Vagina (tissue), 2 donors: ENCODE results near the gene ZGPAT. TPM values are rescaled to one million over a fixed set of nuclear protein-coding genes. Genes with fewer than 3 reads are reported as not detected.

ENCODE experiments used
- DNase-seq, 2 donors: peaks; one replicate each; pipeline ENCODE4 v3.0.0-alpha.2; 2017; ENCODE audit errors: extremely low spot score in 2 of 2
- H3K27ac ChIP-seq: fragments of 200-600 bp; sonication (generic); one replicate; pipeline ENCODE4 v1.5.1; 2019
- H3K27me3 ChIP-seq: fragments of 200-600 bp; sonication (generic); one replicate; pipeline ENCODE4 v1.5.1; 2019
- H3K36me3 ChIP-seq, 2 donors: fragments of 200-600 bp; sonication (generic); one replicate each; pipeline ENCODE4 v1.5.1; 2017 to 2019
- H3K4me1 ChIP-seq: fragments of 200-600 bp; sonication (generic); one replicate; pipeline ENCODE4 v1.5.1; 2019
- H3K4me3 ChIP-seq, 2 donors: fragments of 200-600 bp; sonication (generic); 1 replicate in 1 of 2; 2 replicates in 1 of 2; pipeline ENCODE4 v1.5.1; 2016 to 2019
- H3K9me3 ChIP-seq: fragments of 200-600 bp; sonication (generic); one replicate; pipeline ENCODE4 v1.5.1; 2019
- POLR2A ChIP-seq, 2 donors: fragments of 450-650 bp; IDR thresholded peaks; one replicate each; pipeline ENCODE4 v1.6.1; 2017; ENCODE audit warnings: antibody characterized with exemption in 2 of 2, mild to moderate bottlenecking in 2 of 2, moderate library complexity in 2 of 2
- POLR2AphosphoS5 ChIP-seq, 2 donors: sonication (generic); formaldehyde crosslinking; IDR thresholded peaks; one replicate each; pipeline ENCODE4 v1.9.0; 2017; ENCODE audit warnings: antibody characterized with exemption in 2 of 2, mild to moderate bottlenecking in 2 of 2, low read depth in 1 of 2; ENCODE audit not compliant: insufficient read depth in 1 of 2
- intact Hi-C: fragments of 100-400 bp; cut with DNase I; formaldehyde crosslinking; loops from one replicate; pipeline ENCODE4 v1.15.1; 2023
- total RNA-seq: library from RNA; depleted of rRNA; stranded (reverse); fragments of >200 nt; gene quantifications from one replicate; pipeline ENCODE4 v1.2.3, GENCODE V29; 2016
- TF ChIP-seq, protein P1 (sequence below), 3 experiments: fragments of 450-650 bp in 2 of 3; fragments of 200-600 bp in 1 of 3; sonication (generic) in 1 of 3; IDR thresholded peaks; one replicate each; pipeline ENCODE4 v1.5.1; 2017 to 2019; ENCODE audit warnings: antibody characterized with exemption in 3 of 3, mild to moderate bottlenecking in 2 of 3, moderate library complexity in 2 of 3

ZGPAT gene
- total RNA-seq, 1 donor from 2014 or later, result 30.4 TPM

DNA sequence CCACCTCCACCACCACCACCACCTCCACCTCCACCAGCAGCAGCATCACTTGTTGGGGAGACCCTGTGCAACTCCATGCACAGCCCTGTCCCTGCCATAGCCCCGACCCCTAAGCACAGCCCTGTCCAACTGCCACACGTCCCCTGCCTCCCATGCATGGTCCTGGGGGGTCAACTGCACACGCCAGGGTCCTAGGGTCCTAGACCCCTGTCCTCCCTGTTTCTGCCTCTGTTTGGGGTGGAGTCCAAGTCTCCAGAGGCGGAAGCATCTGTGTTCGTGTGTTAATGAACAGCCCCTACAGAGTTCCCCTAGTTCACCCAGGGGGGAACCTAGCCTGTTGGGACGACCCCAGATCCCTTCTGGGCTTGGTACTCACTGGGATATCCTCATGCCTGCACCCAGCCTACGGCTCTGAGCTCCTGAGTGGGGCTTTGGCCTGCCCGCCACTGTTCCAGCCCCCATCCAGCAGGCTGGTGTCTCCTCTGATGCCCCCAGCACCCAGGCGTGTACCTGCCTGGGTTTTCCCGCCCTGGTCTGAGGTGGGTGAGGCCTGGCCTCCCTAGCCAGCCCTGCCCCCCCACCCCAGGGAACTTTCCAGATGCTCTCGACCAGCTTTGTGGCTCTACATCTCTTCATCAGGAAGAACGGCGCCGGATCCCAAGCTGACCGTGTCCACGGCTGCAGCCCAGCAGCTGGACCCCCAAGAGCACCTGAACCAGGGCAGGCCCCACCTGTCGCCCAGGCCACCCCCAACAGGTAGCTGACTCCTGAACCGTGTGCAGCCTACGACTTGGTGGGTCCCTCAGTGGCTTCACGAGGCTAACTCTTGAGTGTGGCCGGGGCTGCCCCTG is 13.9 kb upstream of the ZGPAT start:
- DNase-seq, result no peak
- H3K4me3 ChIP-seq, result no peak overlapping the region
- H3K27me3 ChIP-seq, result no peaks in the 10 kb centered on the region
- H3K4me1 ChIP-seq, result peaks cover 33% of the 10 kb centered on the region
- TF ChIP-seq, protein P1, sequence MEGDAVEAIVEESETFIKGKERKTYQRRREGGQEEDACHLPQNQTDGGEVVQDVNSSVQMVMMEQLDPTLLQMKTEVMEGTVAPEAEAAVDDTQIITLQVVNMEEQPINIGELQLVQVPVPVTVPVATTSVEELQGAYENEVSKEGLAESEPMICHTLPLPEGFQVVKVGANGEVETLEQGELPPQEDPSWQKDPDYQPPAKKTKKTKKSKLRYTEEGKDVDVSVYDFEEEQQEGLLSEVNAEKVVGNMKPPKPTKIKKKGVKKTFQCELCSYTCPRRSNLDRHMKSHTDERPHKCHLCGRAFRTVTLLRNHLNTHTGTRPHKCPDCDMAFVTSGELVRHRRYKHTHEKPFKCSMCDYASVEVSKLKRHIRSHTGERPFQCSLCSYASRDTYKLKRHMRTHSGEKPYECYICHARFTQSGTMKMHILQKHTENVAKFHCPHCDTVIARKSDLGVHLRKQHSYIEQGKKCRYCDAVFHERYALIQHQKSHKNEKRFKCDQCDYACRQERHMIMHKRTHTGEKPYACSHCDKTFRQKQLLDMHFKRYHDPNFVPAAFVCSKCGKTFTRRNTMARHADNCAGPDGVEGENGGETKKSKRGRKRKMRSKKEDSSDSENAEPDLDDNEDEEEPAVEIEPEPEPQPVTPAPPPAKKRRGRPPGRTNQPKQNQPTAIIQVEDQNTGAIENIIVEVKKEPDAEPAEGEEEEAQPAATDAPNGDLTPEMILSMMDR (IDR thresholded peaks at IDR 0.05), result no peak
- no peaks in the 10 kb centered on the region for H3K36me3 ChIP-seq
- intact Hi-C loops, result no loop called here
- H3K27ac ChIP-seq, result no peak overlapping the region
- H3K9me3 ChIP-seq, result no peaks in the 10 kb centered on the region

DNA sequence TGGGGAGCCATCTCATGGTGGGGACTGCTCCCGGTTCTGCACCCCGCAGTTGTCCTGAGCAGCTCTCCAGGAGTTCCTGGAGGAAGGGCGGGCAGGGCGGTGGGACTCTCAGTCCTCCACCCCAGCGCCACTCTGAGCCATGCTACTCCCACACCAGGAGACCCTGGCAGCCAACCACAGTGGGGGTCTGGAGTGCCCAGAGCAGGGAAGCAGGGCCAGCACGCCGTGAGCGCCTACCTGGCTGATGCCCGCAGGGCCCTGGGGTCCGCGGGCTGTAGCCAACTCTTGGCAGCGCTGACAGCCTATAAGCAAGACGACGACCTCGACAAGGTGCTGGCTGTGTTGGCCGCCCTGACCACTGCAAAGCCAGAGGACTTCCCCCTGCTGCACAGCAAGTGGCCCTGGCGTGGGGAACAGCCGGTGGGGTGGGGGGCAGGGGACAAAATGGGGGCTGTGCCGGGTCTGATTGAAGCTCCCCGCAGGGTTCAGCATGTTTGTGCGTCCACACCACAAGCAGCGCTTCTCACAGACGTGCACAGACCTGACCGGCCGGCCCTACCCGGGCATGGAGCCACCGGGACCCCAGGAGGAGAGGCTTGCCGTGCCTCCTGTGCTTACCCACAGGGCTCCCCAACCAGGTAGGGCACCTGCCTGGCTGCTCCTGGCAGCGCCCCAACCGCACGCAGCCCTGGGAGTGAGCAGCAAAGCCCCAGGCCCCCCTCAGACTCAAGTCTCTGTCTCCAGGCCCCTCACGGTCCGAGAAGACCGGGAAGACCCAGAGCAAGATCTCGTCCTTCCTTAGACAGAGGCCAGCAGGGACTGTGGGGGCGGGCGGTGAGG is 13.0 kb upstream of the ZGPAT start:
- TF ChIP-seq POLR2AphosphoS5 (IDR thresholded peaks at IDR 0.05; ENCODE audit: insufficient read depth in 1 of 2, low read depth in 1 of 2), result no peak
- TF ChIP-seq, protein P1 (IDR thresholded peaks at IDR 0.05), result no peak
- no peak for TF ChIP-seq POLR2A (IDR thresholded peaks at IDR 0.05)
- no peaks in the 10 kb centered on the region for H3K36me3 ChIP-seq
- no peak overlapping the region for H3K27ac ChIP-seq
- no peaks in the 10 kb centered on the region for H3K27me3 ChIP-seq
- H3K4me1 ChIP-seq, result peaks cover 42% of the 10 kb centered on the region
- H3K4me3 ChIP-seq, result no peak overlapping the region
- no peaks in the 10 kb centered on the region for H3K9me3 ChIP-seq
- intact Hi-C loops, result no loop called here
- no peak for DNase-seq

DNA sequence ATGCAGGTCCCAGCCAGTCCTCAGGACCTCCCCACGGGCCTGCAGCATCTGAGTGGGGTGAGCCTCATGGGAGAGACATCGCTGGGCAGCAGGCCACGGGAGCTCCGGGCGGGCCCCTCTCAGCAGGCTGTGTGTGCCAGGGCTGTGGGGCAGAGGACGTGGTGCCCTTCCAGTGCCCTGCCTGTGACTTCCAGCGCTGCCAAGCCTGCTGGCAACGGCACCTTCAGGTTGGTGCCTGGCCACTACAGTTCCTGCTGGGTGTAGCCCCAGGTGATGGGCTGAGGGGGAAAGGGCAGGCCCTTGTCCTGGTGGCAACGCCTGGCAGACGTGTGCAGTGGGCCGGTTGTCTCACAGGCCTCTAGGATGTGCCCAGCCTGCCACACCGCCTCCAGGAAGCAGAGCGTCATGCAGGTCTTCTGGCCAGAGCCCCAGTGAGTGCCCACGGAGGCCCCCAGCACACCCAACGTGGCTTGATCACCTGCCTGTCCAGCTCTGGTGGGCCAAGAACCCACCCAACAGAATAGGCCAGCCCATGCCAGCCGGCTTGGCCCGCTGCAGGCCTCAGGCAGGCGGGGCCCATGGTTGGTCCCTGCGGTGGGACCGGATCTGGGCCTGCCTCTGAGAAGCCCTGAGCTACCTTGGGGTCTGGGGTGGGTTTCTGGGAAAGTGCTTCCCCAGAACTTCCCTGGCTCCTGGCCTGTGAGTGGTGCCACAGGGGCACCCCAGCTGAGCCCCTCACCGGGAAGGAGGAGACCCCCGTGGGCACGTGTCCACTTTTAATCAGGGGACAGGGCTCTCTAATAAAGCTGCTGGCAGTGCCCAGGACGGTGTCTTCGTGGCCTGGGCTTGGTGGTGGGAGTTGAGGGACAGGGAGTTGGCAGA is 12.2 kb upstream of the ZGPAT start:
- Histone ChIP-seq H3K27ac (no peak overlapping the region), H3K9me3 (no peaks in the 10 kb centered on the region), H3K36me3 (no peaks in the 10 kb centered on the region), H3K4me3 (no peak overlapping the region), H3K27me3 (no peaks in the 10 kb centered on the region), H3K4me1 (peaks cover 43% of the 10 kb centered on the region)
- TF ChIP-seq POLR2AphosphoS5 (IDR thresholded peaks at IDR 0.05; ENCODE audit: insufficient read depth in 1 of 2, low read depth in 1 of 2) (no peak), POLR2A (IDR thresholded peaks at IDR 0.05) (no peak)
- TF ChIP-seq, protein P1 (IDR thresholded peaks at IDR 0.05), result no peak
- intact Hi-C loops, result no loop called here
- DNase-seq, result no peak

DNA sequence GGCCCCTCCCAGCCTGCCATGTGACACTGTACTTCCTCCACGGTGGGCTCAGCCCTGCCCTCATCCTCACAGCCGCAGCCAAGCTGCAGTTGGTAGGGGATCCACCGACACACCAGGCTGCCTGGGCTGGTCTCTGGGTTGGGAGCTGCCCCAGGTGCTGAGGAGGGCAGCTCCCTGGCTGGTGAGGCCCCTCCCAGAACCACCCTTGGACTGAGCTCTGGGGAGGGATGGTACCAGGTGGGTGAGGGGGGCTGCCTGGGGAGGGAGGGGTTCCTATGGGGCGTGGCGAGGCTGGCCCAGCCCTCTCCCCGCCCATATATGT is 11.6 kb upstream of the ZGPAT start:
- peaks cover 43% of the 10 kb centered on the region for H3K4me1 ChIP-seq
- intact Hi-C loops, result no loop called here
- H3K27ac ChIP-seq, result no peak overlapping the region
- H3K36me3 ChIP-seq, result no peaks in the 10 kb centered on the region
- no peak for TF ChIP-seq POLR2A (IDR thresholded peaks at IDR 0.05)
- no peak for TF ChIP-seq POLR2AphosphoS5 (IDR thresholded peaks at IDR 0.05; ENCODE audit: insufficient read depth in 1 of 2, low read depth in 1 of 2)
- H3K27me3 ChIP-seq, result no peaks in the 10 kb centered on the region
- DNase-seq, result no peak
- peak overlapping the region in 1 of 2 donors; percentile 13 for H3K4me3 ChIP-seq
- H3K9me3 ChIP-seq, result no peaks in the 10 kb centered on the region
